PFSK-1 (cell line): ENCODE measurements around the gene TMEM52B.

Experiments used
- POLR2AphosphoS5 ChIP-seq: IDR thresholded peaks from 2 replicates; pipeline ENCODE4 v1.6.1; 2012; ENCODE audit warnings: low read depth, mild to moderate bottlenecking, control low read depth, low read length, moderate library complexity
- SIN3A ChIP-seq: IDR thresholded peaks from 2 replicates; pipeline ENCODE4 v1.6.1; 2012; ENCODE audit warnings: mild to moderate bottlenecking, low read length, moderate library complexity, borderline replicate concordance; ENCODE audit not compliant: insufficient read depth
- TF ChIP-seq, protein P1 (sequence below), 2 experiments: IDR thresholded peaks; 2 replicates each; pipeline versions ENCODE4 v1.6.1 to v1.8.0; 2011 to 2012; ENCODE audit warnings: low read depth in 2 of 2, low read length in 2 of 2, control low read depth in 1 of 2, inconsistent platforms in 1 of 2, mild to moderate bottlenecking in 1 of 2, moderate library complexity in 1 of 2; ENCODE audit not compliant: insufficient read depth in 1 of 2

DNA sequence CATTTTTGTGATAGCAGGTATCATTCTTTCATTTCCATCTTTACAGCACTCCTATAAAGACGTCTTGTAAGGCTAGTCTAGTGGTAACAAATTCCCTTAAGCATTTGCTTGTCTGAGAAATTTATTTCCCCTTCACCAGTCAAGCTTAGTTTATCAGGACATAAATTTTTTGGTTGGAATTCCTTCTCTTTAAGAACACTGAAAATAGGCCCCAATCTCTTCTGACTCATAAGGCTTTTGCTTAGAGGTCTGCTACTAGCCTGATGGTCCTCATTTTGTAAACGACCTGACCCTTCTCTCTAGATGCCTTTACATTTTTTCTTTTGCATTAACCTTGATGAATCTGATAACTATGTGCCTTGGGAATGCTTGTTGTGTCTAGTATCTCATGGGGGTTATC is 27.2 kb upstream of the TMEM52B start:
- TF ChIP-seq, protein P1, sequence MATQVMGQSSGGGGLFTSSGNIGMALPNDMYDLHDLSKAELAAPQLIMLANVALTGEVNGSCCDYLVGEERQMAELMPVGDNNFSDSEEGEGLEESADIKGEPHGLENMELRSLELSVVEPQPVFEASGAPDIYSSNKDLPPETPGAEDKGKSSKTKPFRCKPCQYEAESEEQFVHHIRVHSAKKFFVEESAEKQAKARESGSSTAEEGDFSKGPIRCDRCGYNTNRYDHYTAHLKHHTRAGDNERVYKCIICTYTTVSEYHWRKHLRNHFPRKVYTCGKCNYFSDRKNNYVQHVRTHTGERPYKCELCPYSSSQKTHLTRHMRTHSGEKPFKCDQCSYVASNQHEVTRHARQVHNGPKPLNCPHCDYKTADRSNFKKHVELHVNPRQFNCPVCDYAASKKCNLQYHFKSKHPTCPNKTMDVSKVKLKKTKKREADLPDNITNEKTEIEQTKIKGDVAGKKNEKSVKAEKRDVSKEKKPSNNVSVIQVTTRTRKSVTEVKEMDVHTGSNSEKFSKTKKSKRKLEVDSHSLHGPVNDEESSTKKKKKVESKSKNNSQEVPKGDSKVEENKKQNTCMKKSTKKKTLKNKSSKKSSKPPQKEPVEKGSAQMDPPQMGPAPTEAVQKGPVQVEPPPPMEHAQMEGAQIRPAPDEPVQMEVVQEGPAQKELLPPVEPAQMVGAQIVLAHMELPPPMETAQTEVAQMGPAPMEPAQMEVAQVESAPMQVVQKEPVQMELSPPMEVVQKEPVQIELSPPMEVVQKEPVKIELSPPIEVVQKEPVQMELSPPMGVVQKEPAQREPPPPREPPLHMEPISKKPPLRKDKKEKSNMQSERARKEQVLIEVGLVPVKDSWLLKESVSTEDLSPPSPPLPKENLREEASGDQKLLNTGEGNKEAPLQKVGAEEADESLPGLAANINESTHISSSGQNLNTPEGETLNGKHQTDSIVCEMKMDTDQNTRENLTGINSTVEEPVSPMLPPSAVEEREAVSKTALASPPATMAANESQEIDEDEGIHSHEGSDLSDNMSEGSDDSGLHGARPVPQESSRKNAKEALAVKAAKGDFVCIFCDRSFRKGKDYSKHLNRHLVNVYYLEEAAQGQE (IDR thresholded peaks at IDR 0.05; ENCODE audit: insufficient read depth in 1 of 2, low read depth in 2 of 2, low read length in 2 of 2), result no peak
- no peak for TF ChIP-seq POLR2AphosphoS5
- TF ChIP-seq SIN3A, result no peak
